GM18511 (cell line): ENCODE measurements around the gene ZNF264.
A peak's percentile ranks its signal among the peaks of the same experiment; 100 is the strongest.
"Not testable (repeated sequence)": the region's sequence is repeated elsewhere in the genome, so short reads cannot be mapped to it uniquely, and the experiment has no call there.

Source experiments
- ATAC-seq: cut with Tn5 transposase; IDR thresholded peaks from one replicate; pipeline ENCODE4 v1.9.1; 2021; ENCODE audit warnings: mild to moderate bottlenecking, moderate library complexity; ENCODE audit not compliant: unreplicated experiment

ZNF264 gene

GRCh38 chr19:57244513-57244912, 53.2 kb downstream of the ZNF264 start:
- no peak for ATAC-seq

- no peak for ATAC-seq
These were observed 53.8 kb downstream of the ZNF264 start for GRCh38 chr19:57245066-57245465.

- ATAC-seq = no peak
These were observed 54.7 kb downstream of the ZNF264 start for GRCh38 chr19:57245959-57246358.

GRCh38 chr19:57248646-57249045, 57.3 kb downstream of the ZNF264 start:
- ATAC-seq = no peak

- ATAC-seq = no peak
These were observed 58.0 kb downstream of the ZNF264 start for GRCh38 chr19:57249329-57249728.

GRCh38 chr19:57253767-57254166, 62.5 kb downstream of the ZNF264 start:
- not testable (repeated sequence) for ATAC-seq

GRCh38 chr19:57262044-57262443, 70.7 kb downstream of the ZNF264 start:
- ATAC-seq = no peak

- no peak for ATAC-seq
These were observed 72.0 kb downstream of the ZNF264 start for GRCh38 chr19:57263244-57263741.

GRCh38 chr19:57267291-57267690, 76.0 kb downstream of the ZNF264 start:
- no peak for ATAC-seq

GRCh38 chr19:57269515-57270250, 78.4 kb downstream of the ZNF264 start:
- ATAC-seq = peak; percentile 71

GRCh38 chr19:57271280-57271679, 80.0 kb downstream of the ZNF264 start:
- ATAC-seq = no peak
